ENCODE results near the gene CORO6. TPM values are rescaled to one million over a fixed set of nuclear protein-coding genes. Genes with fewer than 3 reads are reported as not detected.

The CORO6 gene
- polyA plus RNA-seq, 1 donor from 2014 or later = 4.3 TPM

- Histone ChIP-seq H3K27me3 (ENCODE audit: insufficient read depth, low read depth, low read length) (no peaks in the 10 kb centered on the region), H3K79me2 (replicated peaks; ENCODE audit: insufficient read depth, low read length) (no peaks in the 10 kb centered on the region), H3K9me3 (ENCODE audit: low read length) (no peaks in the 10 kb centered on the region), H3K4me3 (ENCODE audit: low read length) (no peak overlapping the region), H2AFZ (ENCODE audit: low read depth, low read length) (no peak overlapping the region), H3K9ac (ENCODE audit: low read length) (no peak overlapping the region), H3K36me3 (ENCODE audit: insufficient read depth, low read length) (peaks cover 5% of the 10 kb centered on the region), H3K27ac (ENCODE audit: low read length) (no peak overlapping the region), H4K20me1 (ENCODE audit: insufficient read depth) (no peaks in the 10 kb centered on the region), H3K4me2 (ENCODE audit: low read length) (no peak overlapping the region), H3F3A (ENCODE audit: insufficient read depth, low read length, poor library complexity, severe bottlenecking) (no peaks in the 10 kb centered on the region), H3K9me2 (ENCODE audit: insufficient read depth, low read length) (no peaks in the 10 kb centered on the region)
- no peak for TF ChIP-seq TAF1 (IDR thresholded peaks at IDR 0.05; ENCODE audit: low read depth)
- TF ChIP-seq EP300 (conservative IDR thresholded peaks at IDR 0.05; ENCODE audit: poor library complexity, severe bottlenecking) = no peak
- no peak for TF ChIP-seq SMC3 (conservative IDR thresholded peaks at IDR 0.05; ENCODE audit: poor library complexity)
- no peak for TF ChIP-seq RAD21 (conservative IDR thresholded peaks at IDR 0.05)
- no peak for TF ChIP-seq MXI1 (conservative IDR thresholded peaks at IDR 0.05; ENCODE audit: poor library complexity, severe bottlenecking)
- no peak for TF ChIP-seq EZH2 (IDR thresholded peaks at IDR 0.05; ENCODE audit: borderline replicate concordance, insufficient read depth, low read length, poor library complexity, severe bottlenecking)
- TF ChIP-seq CTCF (IDR thresholded peaks at IDR 0.05; ENCODE audit: poor library complexity, severe bottlenecking) = no peak
- no peak for TF ChIP-seq REST (IDR thresholded peaks at IDR 0.05; ENCODE audit: borderline replicate concordance)
- no peak for TF ChIP-seq POLR2AphosphoS5 (IDR thresholded peaks at IDR 0.05)
These were observed 42.7 kb upstream of the CORO6 start for GRCh38 chr17:29665481-29665810.

- Histone ChIP-seq H3K27ac (ENCODE audit: low read length) (no peak overlapping the region), H3K4me2 (ENCODE audit: low read length) (no peak overlapping the region)
These were observed 42.2 kb upstream of the CORO6 start for GRCh38 chr17:29664743-29665480.

More at GRCh38 chr17:29664743-29665480, 42.2 kb upstream of the CORO6 start:
- Histone ChIP-seq H3K79me2 (replicated peaks; ENCODE audit: insufficient read depth, low read length) (no peaks in the 10 kb centered on the region), H3K9me2 (ENCODE audit: insufficient read depth, low read length) (no peaks in the 10 kb centered on the region), H3K9ac (ENCODE audit: low read length) (no peak overlapping the region), H3F3A (ENCODE audit: insufficient read depth, low read length, poor library complexity, severe bottlenecking) (no peaks in the 10 kb centered on the region), H2AFZ (ENCODE audit: low read depth, low read length) (no peak overlapping the region), H3K27me3 (ENCODE audit: insufficient read depth, low read depth, low read length) (no peaks in the 10 kb centered on the region), H3K9me3 (ENCODE audit: low read length) (no peaks in the 10 kb centered on the region), H3K4me3 (ENCODE audit: low read length) (no peak overlapping the region), H4K20me1 (ENCODE audit: insufficient read depth) (no peaks in the 10 kb centered on the region), H3K36me3 (ENCODE audit: insufficient read depth, low read length) (peaks cover 5% of the 10 kb centered on the region)
- TF ChIP-seq MXI1 (conservative IDR thresholded peaks at IDR 0.05; ENCODE audit: poor library complexity, severe bottlenecking) = no peak
- no peak for TF ChIP-seq SMC3 (conservative IDR thresholded peaks at IDR 0.05; ENCODE audit: poor library complexity)
- TF ChIP-seq TAF1 (IDR thresholded peaks at IDR 0.05; ENCODE audit: low read depth) = no peak
- TF ChIP-seq CTCF (IDR thresholded peaks at IDR 0.05; ENCODE audit: poor library complexity, severe bottlenecking) = no peak
- no peak for TF ChIP-seq EP300 (conservative IDR thresholded peaks at IDR 0.05; ENCODE audit: poor library complexity, severe bottlenecking)
- no peak for TF ChIP-seq POLR2AphosphoS5 (IDR thresholded peaks at IDR 0.05)
- no peak for TF ChIP-seq EZH2 (IDR thresholded peaks at IDR 0.05; ENCODE audit: borderline replicate concordance, insufficient read depth, low read length, poor library complexity, severe bottlenecking)
- no peak for TF ChIP-seq REST (IDR thresholded peaks at IDR 0.05; ENCODE audit: borderline replicate concordance)
- no peak for TF ChIP-seq RAD21 (conservative IDR thresholded peaks at IDR 0.05)

Data from neural cell (in vitro differentiated cells).